ENCODE results near the gene KRT82.
"Not testable (repeated sequence)": the region's sequence is repeated elsewhere in the genome, so short reads cannot be mapped to it uniquely, and the experiment has no call there.

KRT82 gene

DNA sequence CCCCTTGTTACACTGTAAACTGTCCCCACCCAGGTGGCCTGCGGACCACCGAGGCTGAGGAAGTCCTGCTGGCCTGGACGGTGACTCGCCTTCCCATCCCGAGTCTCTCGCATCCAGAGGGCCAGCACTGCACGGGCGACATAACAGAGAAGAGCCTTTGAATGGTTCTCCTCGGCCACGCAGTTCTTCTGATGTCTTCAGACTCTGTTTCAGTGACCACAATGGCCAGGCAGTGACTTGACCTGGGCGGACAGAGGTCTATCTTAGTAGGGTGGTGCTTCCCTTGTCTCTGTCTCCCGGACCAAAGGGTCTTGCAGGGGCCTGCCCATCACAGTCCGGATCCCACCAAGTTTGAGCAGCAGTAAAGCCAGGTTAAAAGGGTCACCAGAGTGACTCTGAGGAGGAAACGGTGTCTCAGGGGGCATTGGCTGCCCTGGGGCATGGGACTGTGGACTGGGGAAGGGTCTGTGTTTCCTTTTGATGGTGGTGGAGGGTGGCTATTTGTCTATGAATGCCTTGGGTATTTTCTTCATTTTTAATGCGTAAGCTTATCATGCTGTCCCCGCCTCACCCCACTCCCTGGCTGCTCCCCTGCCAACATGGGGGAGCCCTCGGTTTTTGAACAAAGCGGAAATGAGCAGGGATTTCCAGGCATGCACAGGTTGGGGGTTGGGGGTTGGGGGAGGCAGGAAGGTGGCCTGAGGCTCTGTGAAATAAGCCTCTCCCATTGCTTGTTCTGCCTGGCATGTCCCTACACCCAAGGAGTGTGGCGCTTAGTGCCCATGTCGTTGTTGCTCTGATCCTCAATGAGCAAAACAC lies 49.2 kb downstream of the KRT82 start:
- no peak for DNase-seq

DNA sequence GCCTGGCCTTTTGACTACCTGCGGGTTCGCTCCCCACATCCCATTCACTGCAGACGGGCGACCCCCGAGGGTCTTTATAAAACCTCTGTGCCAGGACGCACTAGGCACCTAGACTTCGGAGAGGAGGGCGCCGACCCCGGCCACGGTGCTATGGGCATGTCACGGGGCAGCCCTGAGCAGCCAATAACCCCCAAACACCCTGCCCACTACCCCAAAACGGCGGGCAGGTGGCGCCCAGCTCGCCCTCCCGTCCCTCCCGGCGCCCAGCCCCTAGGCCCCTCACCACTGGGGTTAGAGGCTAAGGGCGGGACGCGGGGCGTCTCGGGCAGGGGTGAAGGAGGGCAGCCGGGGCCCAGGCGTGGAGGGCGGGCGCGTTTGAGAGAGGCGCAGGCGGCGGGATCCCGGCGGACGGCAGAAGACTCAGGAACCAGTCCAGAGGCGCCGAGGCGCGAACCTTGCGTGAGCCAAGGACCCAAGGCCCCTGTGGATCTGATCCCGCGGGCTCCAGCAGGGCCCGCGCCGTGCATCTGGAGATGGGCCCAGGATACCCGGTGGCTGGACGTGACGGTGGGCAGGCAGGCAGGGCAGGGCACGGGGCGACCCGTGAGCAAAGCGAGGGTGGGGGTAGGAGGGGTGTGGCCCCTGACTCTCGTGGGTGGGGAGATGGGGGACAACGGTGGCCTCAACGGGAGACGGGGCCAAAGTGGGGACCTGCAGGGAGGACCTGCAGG lies 49.9 kb downstream of the KRT82 start:
- no peak for DNase-seq

DNA sequence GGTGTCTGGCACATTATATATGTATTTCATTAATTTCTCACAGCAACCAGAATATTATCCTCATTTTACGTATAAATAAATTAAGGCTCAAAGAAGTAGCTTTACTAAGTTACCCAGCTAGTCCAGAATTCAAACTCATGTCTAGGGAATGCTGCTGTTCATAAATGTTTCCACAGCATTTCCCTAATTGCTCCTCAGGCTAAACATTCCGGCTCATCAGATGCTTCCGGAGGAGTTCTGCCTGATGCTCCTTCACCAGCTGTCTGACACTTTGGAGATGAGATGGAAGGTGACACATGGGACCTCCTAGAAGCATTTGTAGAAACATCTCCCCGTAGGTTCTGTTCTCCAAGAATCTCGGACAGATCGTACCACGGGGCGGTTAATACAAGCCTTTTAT lies 51.0 kb downstream of the KRT82 start:
- DNase-seq: no peak

DNA sequence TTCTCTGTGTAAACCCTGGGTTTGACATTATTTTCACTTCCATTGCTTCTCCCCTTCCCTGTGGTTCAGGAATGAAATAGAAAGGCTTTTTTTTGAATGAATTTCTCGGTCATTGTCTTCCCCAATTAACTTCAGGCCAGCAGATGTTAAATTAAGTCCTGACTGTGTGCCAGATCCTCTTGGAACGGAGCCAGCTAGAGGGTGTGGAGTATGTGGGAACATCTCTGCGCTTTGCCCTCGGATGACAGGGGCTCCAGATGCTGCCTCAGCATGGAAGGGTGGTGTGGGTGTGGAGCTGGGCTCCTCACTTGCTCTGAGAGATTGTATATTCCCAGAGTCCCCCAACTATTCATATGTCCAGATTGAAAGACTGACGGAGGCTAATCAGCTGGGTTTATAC lies 51.9 kb downstream of the KRT82 start:
- DNase-seq: peak; percentile 30

DNA sequence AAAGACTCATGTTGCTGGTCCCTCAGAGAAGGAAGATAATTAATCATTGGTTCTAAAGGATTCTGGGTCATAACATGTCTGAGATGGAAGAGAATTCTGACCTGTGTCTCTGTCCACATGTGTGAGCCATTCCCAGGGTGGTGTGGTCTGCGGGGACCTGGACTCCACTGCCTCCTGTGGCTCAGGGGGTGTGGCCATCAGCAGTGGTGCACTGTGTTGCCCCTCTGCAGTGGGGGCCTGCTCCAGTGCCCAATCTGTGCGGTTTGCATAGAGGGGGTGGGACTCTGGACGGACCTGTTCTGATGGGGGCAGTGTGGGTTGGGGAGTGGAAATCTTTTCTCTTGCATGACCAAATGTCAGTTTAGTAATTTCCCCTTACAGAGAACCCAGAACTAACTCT lies 52.4 kb downstream of the KRT82 start:
- DNase-seq: no peak

DNA sequence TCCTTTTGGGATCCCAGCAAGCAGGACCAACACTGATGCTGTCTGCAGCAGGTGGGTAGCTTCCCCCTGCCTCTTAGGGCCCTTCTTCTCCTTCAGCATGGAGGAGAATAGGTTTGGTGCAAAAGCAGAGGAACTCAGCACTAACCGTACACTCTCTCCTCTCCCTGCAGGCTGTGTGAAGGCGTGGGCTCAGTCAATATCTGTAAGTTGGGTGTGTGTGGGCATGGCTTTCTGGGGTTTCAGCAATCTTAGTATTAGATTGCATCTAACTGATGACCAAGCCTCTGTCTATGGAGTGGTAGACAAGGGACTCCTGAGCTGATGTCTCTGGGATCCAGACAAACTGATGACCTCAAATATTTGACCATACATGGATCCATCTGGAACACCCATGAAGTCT lies 53.2 kb downstream of the KRT82 start:
- no peak for DNase-seq

DNA sequence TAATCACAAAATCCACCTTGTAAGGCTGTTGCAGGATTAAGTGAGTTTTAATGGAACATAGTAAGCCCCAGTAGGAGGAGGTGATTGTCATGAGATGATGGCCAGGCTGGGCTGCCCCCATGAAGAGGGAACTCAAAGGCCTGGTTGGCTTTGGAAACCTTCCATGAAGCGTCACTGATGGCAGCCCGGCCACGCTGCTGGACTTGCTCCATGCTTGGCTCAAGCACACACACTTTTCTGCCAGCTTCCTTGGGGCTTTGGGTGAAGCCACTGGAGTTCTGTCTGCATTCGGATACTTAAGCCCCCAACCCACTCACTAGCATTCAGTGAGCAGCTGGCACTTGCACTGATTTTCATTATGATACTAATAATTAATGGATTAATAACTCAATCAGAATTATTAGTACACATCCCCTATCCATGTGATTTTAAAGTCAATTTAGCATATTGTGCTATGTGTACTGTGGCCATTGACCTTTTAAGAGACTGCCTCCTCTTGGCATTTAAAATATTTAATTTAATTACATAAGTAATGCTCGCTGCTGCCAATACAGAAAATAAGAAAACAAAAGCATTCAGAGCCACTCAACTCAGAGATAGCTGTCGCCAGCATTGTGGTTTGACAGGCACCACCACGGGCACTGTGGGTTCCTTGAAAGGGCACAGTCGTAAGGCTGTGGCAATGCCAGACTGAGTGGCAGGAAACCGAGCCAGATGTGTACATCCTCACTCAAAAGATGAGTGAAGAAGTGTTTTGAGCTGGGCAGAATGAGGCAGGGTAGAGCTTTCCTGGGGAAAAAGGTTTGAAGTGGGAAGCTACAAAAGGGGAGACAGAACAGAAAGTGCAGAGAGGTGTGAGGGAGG lies 54.7 kb downstream of the KRT82 start:
- no peak for DNase-seq

DNA sequence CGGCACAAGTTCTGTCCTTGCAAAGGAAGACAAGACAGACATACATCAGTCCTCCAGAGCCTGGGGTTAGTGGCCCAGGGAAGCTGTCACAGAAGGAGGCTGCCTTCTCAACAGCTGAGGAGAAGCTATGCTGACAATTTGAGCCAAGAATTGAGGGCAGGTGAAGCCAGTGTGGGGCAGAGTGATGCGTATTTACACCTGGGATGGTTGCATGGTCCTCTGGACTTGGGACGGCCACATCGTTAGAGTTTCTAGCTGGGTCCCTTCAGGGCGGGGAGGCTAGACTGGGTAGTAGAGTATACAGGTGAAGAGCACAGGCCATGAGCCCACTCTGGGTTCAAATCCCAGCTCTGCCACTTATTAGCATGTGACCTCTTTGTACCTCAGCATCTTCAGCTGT lies 55.3 kb downstream of the KRT82 start:
- DNase-seq: no peak

DNA sequence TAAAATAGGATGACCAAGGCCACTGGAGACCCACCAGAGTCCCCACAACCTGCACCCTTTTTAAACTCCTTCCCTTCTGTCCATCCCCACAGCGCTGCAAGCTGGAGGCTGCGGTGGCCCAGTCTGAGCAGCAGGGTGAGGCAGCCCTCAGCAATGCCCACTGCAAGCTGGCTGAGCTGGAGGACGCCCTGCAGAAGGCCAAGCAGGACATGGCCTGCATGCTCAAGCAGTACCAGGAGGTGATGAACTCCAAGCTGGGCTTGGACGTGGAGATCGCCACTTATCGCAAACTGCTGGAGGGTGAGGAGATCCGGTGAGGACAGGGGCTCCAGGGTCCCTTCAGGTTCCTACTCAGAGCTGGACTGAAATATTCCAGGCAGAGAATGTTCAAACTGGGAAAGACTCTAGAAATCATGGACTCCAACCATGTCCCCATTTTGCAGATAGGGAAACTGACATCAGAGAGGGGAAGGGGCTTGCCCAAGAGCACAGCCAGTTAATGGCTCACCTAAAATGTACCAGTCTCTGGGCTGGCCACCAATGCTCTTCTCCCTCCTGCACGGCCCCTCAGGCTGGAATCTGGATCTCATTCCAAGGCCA lies 56.0 kb downstream of the KRT82 start:
- no peak for DNase-seq

DNA sequence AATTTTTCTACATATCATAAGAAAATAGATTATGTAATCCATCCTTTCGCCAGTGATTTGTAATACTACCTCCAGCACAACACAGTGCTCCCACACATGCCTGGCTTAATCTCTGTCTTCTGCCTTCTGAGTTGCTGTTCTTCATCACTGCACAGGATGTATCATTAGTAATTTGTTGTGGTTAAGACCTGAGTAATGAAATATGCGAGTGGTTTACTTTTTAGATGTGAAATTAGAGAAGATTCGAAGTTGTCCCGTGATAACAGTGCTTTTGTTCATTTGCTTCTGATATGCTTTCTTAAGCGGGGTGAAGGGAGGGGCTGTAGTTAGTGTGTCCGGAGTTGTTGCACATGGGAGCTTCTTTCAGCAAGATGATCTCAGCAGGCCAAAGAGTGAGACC lies 56.9 kb downstream of the KRT82 start:
- DNase-seq: no peak

DNA sequence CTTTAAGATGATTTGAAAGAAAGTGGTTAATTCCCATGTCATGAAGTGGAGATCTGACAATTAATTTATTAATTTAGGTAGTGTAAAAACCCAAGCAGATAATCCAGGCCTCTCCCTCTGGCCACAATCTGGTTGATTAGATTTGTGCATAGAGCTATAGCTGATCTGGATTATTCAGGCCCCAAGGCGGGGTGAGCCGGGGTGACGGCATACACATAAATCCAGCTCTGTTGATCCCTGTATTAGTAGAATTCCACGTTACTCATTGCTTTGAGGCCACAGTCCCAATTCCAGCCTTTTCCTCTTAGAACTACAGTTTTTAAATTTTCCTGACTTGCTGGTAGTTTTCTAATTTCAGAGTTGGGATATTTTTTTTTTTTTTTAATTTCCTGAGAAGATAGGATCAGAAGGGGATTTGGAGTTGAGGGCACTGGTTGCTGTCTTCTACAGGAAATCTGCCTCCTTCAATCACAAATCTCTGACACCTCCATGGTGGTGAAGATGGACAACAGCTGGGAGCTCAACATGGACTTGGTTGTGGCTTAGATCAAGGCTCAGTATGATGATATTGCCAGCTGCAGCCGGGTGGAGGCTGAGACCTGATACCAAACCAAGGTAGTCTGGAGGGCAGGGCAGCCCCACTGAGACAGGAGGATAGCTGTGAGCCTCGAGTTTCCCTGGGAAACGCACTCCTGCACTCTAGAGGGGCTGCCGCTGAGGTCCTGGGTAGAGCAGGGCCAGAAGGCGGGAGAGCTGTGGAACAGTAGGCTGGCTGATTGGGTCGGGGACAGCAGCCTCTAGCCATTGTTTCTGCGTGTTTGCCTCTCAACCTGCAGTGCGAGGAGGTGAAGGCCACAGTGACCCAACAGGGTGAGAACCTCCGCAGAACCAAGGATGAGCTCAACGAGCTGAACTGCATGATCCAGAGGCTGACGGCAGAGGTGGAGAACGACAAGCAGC lies 58.3 kb downstream of the KRT82 start:
- no peak for DNase-seq

DNA sequence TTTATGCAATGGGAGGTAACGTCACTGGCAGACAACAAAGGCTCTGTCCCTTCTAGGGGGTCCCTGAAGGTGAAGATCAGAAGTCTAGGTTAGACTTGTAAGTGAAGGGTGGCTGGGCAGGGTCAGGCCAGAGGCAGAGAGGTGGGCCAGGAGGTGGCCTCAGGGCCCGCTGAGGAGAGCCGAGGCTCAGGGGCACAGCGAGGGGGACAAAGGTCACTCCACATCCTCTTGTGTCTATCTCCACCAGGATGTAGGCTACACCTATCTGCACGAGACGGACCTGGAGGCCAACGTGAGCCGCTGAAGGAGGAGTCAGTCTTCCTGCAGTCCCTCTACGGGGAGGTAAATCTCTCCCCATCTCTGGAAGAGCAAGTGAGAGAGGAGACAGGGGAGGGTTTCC lies 59.1 kb downstream of the KRT82 start:
- DNase-seq: no peak

DNA sequence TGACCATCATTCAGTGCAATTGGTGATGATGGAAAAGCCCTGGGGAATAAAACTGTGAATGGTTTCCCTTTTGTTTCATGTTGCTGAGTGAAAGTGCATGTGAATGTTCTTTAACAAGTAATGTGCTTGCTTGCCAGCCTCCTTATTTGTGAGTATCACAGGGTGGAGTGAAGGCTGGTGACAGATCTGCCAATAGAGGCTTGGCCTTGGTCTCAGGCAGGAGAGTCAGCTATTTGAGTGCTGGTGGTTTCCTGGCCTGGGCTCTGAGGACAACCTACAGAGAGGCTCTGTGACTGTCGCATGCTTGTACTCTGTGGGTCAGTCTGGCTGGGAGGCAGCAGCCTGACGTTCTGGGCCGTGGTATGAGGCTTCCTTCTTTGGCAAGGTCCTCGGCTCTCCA lies 59.5 kb downstream of the KRT82 start:
- no peak for DNase-seq

DNA sequence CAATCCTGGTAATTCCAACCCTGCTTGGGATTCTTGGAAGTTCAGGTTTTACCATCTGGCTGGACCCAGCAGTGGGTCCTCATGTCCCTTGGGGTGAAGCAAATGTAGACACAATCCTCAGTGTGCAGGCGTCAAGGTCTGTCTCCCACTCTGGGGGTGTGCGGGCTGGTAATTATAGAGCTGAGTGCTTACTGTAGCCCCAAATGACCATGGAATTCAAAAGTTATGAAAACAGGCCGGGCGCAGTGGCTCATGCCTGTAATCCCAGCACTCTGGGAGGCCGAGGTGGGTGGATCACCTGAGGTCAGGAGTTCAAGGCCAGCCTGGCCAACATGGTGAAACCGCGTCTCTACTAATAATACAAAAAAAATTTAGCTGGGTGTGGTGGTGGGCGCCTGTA lies 61.1 kb downstream of the KRT82 start:
- not testable (repeated sequence) for DNase-seq

DNA sequence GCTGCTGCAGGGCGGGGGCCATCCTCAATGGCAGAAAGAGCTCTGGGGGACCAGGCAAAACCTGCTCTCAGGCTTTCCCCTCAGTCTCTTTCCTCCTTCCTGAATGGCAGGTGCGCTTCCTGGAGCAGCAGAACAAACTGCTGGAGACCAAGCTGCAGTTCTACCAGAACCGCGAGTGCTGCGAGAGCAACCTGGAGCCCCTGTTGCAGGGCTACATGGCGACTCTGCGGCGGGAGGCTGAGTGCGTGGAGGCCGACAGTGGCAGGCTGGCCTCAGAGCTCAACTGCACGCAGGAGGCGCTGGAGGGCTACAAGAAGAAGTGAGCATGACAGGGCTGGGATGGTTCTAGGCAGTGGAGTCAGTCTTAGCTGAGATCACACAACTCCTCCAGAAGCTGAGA lies 62.0 kb downstream of the KRT82 start:
- no peak for DNase-seq
